ENCODE data around the gene GLIS1. TPM values are rescaled to one million over a fixed set of nuclear protein-coding genes. Genes with fewer than 3 reads are reported as not detected.

GLIS1 gene
- total RNA-seq, 1 donor from 2014 or later, result not detected

- no peaks in the 10 kb centered on the region for H3K36me3 ChIP-seq
- no peak overlapping the region for H3K27ac ChIP-seq
- no peak for TF ChIP-seq CTCF (IDR thresholded peaks at IDR 0.05)
- no peak for DNase-seq (ENCODE audit: low spot score in 2 of 2)
- H3K27me3 ChIP-seq, result no peaks in the 10 kb centered on the region
- H3K9me3 ChIP-seq, result no peaks in the 10 kb centered on the region
- no peaks in the 10 kb centered on the region for H3K4me1 ChIP-seq
- no peak overlapping the region for H3K4me3 ChIP-seq
- intact Hi-C loops (cut with DNase I), result no loop called here
Observed at GRCh38 chr1:53601867-53602775, 136.8 kb downstream of the GLIS1 start.

GRCh38 chr1:53601031-53601745 is 137.8 kb downstream of the GLIS1 start:
- Histone ChIP-seq H3K9me3 (no peaks in the 10 kb centered on the region), H3K4me3 (no peak overlapping the region), H3K27ac (no peak overlapping the region), H3K36me3 (no peaks in the 10 kb centered on the region), H3K4me1 (no peaks in the 10 kb centered on the region), H3K27me3 (no peaks in the 10 kb centered on the region)
- TF ChIP-seq CTCF (IDR thresholded peaks at IDR 0.05), result no peak
- DNase-seq (ENCODE audit: low spot score in 2 of 2), result no peak
- intact Hi-C loops (cut with DNase I), result no loop called here

- intact Hi-C loops (cut with DNase I), result no loop called here
- DNase-seq (ENCODE audit: low spot score in 2 of 2), result no peak
- TF ChIP-seq CTCF (IDR thresholded peaks at IDR 0.05), result no peak
Observed at GRCh38 chr1:53600561-53600960, 138.4 kb downstream of the GLIS1 start.

GRCh38 chr1:53600001-53600400 is 139.0 kb downstream of the GLIS1 start:
- no peaks in the 10 kb centered on the region for H3K9me3 ChIP-seq
- no peaks in the 10 kb centered on the region for H3K36me3 ChIP-seq
- H3K27me3 ChIP-seq, result no peaks in the 10 kb centered on the region
- H3K4me3 ChIP-seq, result no peak overlapping the region
- no peak for TF ChIP-seq CTCF (IDR thresholded peaks at IDR 0.05)
- no peak overlapping the region for H3K27ac ChIP-seq
- intact Hi-C loops (cut with DNase I), result no loop called here
- H3K4me1 ChIP-seq, result no peaks in the 10 kb centered on the region
- no peak for DNase-seq (ENCODE audit: low spot score in 2 of 2)

More at GRCh38 chr1:53600561-53600960, 138.4 kb downstream of the GLIS1 start:
- Histone ChIP-seq H3K4me3 (no peak overlapping the region), H3K9me3 (no peaks in the 10 kb centered on the region), H3K27me3 (no peaks in the 10 kb centered on the region), H3K27ac (no peak overlapping the region), H3K4me1 (no peaks in the 10 kb centered on the region), H3K36me3 (no peaks in the 10 kb centered on the region)

- Histone ChIP-seq H3K9me3 (no peaks in the 10 kb centered on the region), H3K36me3 (no peaks in the 10 kb centered on the region), H3K27me3 (no peaks in the 10 kb centered on the region), H3K4me3 (no peak overlapping the region), H3K4me1 (no peaks in the 10 kb centered on the region), H3K27ac (no peak overlapping the region)
- TF ChIP-seq CTCF (IDR thresholded peaks at IDR 0.05), result no peak
- intact Hi-C loops (cut with DNase I), result loop anchor here (10.0 kb wide), 1 partner anchor 115 kb away; no protein-coding TSS in a partner anchor
- DNase-seq (ENCODE audit: low spot score in 2 of 2), result no peak
Observed at GRCh38 chr1:53599481-53599880, 139.5 kb downstream of the GLIS1 start.
